IMR-90 (cell line): ENCODE results near the gene LGALS9. TPM values are rescaled to one million over a fixed set of nuclear protein-coding genes. Genes with fewer than 3 reads are reported as not detected.
"Not testable (repeated sequence)": the region's sequence is repeated elsewhere in the genome, so short reads cannot be mapped to it uniquely, and the experiment has no call there.

Experiments
- ATAC-seq: fragments of 200-7000 bp; cut with Tn5 transposase; 2 replicates; pipeline ENCODE4 v1.9.1; 2020; ENCODE audit warnings: low read depth, mild to moderate bottlenecking, moderate library complexity
- BruUV-seq: library from RNA; stranded (reverse); fragments of 400-500 nt; replicated peaks from 2 replicates; lab custom pipeline; 2021; lab: Mats Ljungman, UMichigan
- CTCF ChIA-PET: fragments of 300-600 bp; formaldehyde crosslinking; extraction: SDS; loops from one replicate; lab custom pipeline; 2021; ENCODE audit warnings: antibody characterized with exemption; lab: Yijun Ruan, JAX
- POLR2A ChIA-PET: fragments of 300-600 bp; sonication (Branson Sonifier 250); formaldehyde crosslinking; loops from one replicate; lab custom pipeline; 2022; ENCODE audit warnings: antibody characterized with exemption; ENCODE audit not compliant: unreplicated experiment; lab: Charles Lee
- DNase-seq: peaks from one replicate; pipeline ENCODE4 v3.0.0; 2013
- H2AFZ ChIP-seq: replicated peaks from 2 replicates; pipeline ENCODE3; 2013; ENCODE audit warnings: low read length, mild to moderate bottlenecking; ENCODE audit not compliant: poor library complexity
- H2AK5ac ChIP-seq: 2 replicates; pipeline ENCODE4 v1.6.1; 2013; ENCODE audit warnings: low read depth, low read length, inconsistent platforms
- H2AK9ac ChIP-seq: replicated peaks from 2 replicates; pipeline ENCODE3; 2013; ENCODE audit warnings: mild to moderate bottlenecking, low read depth, low read length, moderate library complexity; ENCODE audit not compliant: poor library complexity
- H2BK120ac ChIP-seq: 2 replicates; pipeline ENCODE4 v1.6.1; 2013; ENCODE audit warnings: low read depth, low read length, inconsistent platforms
- H2BK15ac ChIP-seq: 3 replicates; pipeline ENCODE4 v1.6.1; 2013; ENCODE audit warnings: low read depth, low read length, inconsistent platforms
- H2BK20ac ChIP-seq: 2 replicates; pipeline ENCODE4 v1.6.1; 2013; ENCODE audit warnings: low read depth, mild to moderate bottlenecking, inconsistent platforms, low read length, moderate library complexity
- H2BK5ac ChIP-seq: 2 replicates; pipeline ENCODE4 v1.6.1; 2013; ENCODE audit warnings: mild to moderate bottlenecking, low read depth, low read length, inconsistent platforms; ENCODE audit not compliant: poor library complexity, severe bottlenecking
- H3K14ac ChIP-seq: replicated peaks from 2 replicates; pipeline ENCODE4 v1.6.1; 2013; ENCODE audit warnings: low read depth, low read length, inconsistent platforms
- H3K18ac ChIP-seq: 2 replicates; pipeline ENCODE4 v1.6.1; 2013; ENCODE audit warnings: low read depth, low read length, control low read depth
- H3K23ac ChIP-seq: 2 replicates; pipeline ENCODE4 v1.6.1; 2013; ENCODE audit warnings: low read depth, low read length, inconsistent platforms
- H3K27ac ChIP-seq: 2 replicates; pipeline ENCODE4 v1.5.1; 2013; ENCODE audit warnings: mild to moderate bottlenecking, control low read depth, low read length; ENCODE audit not compliant: insufficient read depth
- H3K27me3 ChIP-seq: 2 replicates; pipeline ENCODE4 v1.6.1; 2013; ENCODE audit warnings: low read length; ENCODE audit not compliant: control insufficient read depth, insufficient read depth
- H3K36me3 ChIP-seq: 2 replicates; pipeline ENCODE4 v1.6.1; 2013; ENCODE audit warnings: low read length, mixed read lengths; ENCODE audit not compliant: control insufficient read depth, insufficient read depth
- H3K4ac ChIP-seq: 2 replicates; pipeline ENCODE4 v1.6.1; 2013; ENCODE audit warnings: low read depth, low read length, inconsistent platforms
- H3K4me1 ChIP-seq: 2 replicates; pipeline ENCODE4 v1.6.1; 2013; ENCODE audit warnings: low read length, mixed read lengths; ENCODE audit not compliant: control insufficient read depth, insufficient read depth
- H3K4me2 ChIP-seq: 2 replicates; pipeline ENCODE4 v1.6.1; 2013; ENCODE audit warnings: low read depth, mild to moderate bottlenecking, control low read depth, low read length, moderate library complexity
- H3K4me3 ChIP-seq: 2 replicates; pipeline ENCODE4 v1.5.1; 2013; ENCODE audit warnings: low read depth, mild to moderate bottlenecking, control low read depth, low read length, moderate library complexity; ENCODE audit not compliant: insufficient read depth
- H3K56ac ChIP-seq: 2 replicates; pipeline ENCODE4 v1.6.1; 2013; ENCODE audit warnings: low read length, inconsistent platforms; ENCODE audit not compliant: insufficient read depth; ENCODE audit errors: extremely low read depth
- H3K79me1 ChIP-seq, 2 experiments: 2 replicates each; pipeline ENCODE4 v1.6.1; 2013; ENCODE audit warnings: low read length in 2 of 2, inconsistent platforms in 1 of 2, low read depth in 1 of 2
- H3K9ac ChIP-seq: 2 replicates; pipeline ENCODE4 v1.6.1; 2013; ENCODE audit warnings: low read depth, low read length, control low read depth
- H3K9me1 ChIP-seq: 2 replicates; pipeline ENCODE4 v1.6.1; 2013; ENCODE audit warnings: low read length, inconsistent platforms; ENCODE audit not compliant: insufficient read depth
- H3K9me3 ChIP-seq: 2 replicates; pipeline ENCODE4 v1.6.1; 2013; ENCODE audit warnings: low read length; ENCODE audit not compliant: control insufficient read depth, insufficient read depth
- H4K20me1 ChIP-seq: 2 replicates; pipeline ENCODE4 v1.6.1; 2013; ENCODE audit warnings: low read length, inconsistent platforms; ENCODE audit not compliant: insufficient read depth
- H4K5ac ChIP-seq: 2 replicates; pipeline ENCODE4 v1.6.1; 2013; ENCODE audit warnings: mild to moderate bottlenecking, low read depth, low read length, control low read depth
- H4K8ac ChIP-seq, 2 experiments: 2 replicates each; pipeline ENCODE4 v1.6.1; 2013; ENCODE audit warnings: low read depth in 2 of 2, low read length in 2 of 2, control low read depth in 1 of 2, inconsistent platforms in 1 of 2
- H4K91ac ChIP-seq: 2 replicates; pipeline ENCODE4 v1.6.1; 2013; ENCODE audit warnings: low read depth, low read length, inconsistent platforms; ENCODE audit not compliant: insufficient read depth
- WGBS, 2 experiments: methylation state at CpG; one replicate each; pipeline versions ENCODE4 v1.1.5 to v1.1.7; 2013; ENCODE audit warnings: missing lambda C conversion rate in 2 of 2; ENCODE audit not compliant: insufficient read length in 1 of 2; ENCODE audit errors: extremely low coverage in 2 of 2; 5-methylcytosine and 5-hydroxymethylcytosine counted together
- dilution Hi-C: fragments of 300-500 bp; cut with HindIII; formaldehyde crosslinking; loops from one replicate; pipeline ENCODE4 v1.14.3; 2018; ENCODE audit warnings: low sequenced_read_pairs; ENCODE audit not compliant: unreplicated experiment
- in situ Hi-C: fragments of 300-500 bp; cut with MboI; formaldehyde crosslinking; loops from 3 replicates; pipeline ENCODE4 v1.14.3; 2019; ENCODE audit warnings: low sequenced_read_pairs, inconsistent platforms, mixed read lengths
- intact Hi-C: fragments of 100-400 bp; cut with micrococcal nuclease; formaldehyde crosslinking; loops from 2 replicates; pipeline ENCODE4 v1.10.0; 2022
- polyA plus RNA-seq, 3 experiments: library from polyadenylated mRNA; depleted of rRNA; stranded (reverse); fragments of >200 nt; gene quantifications; 2 replicates each; pipeline ENCODE4 v1.2.3, GENCODE V29; 2012; ENCODE audit warnings: low replicate concordance in 1 of 3
- total RNA-seq: library from RNA; depleted of rRNA; stranded (reverse); fragments of >200 nt; gene quantifications from 2 replicates; pipeline ENCODE4 v1.2.3, GENCODE V29; 2012

LGALS9 gene
- total and polyA plus RNA-seq, 2 of the 4 experiments (the other 2 are of a cell fraction): 0.54 to 2.5 TPM

- H2BK120ac ChIP-seq, H2BK20ac ChIP-seq, BruUV-seq, H3K9ac ChIP-seq, H3K14ac ChIP-seq, H3K18ac ChIP-seq, H2AK9ac ChIP-seq, H3K23ac ChIP-seq, H2BK15ac ChIP-seq, DNase-seq, H3K4me3 ChIP-seq, H3K4me1 ChIP-seq, H3K4ac ChIP-seq, intact Hi-C loops, CTCF ChIA-PET, H4K91ac ChIP-seq, H4K20me1 ChIP-seq, H3K9me3 ChIP-seq, H3K4me2 ChIP-seq, H3K36me3 ChIP-seq, dilution Hi-C loops, H4K8ac ChIP-seq, POLR2A ChIA-PET, H3K79me1 ChIP-seq, H2AFZ ChIP-seq, in situ Hi-C loops, H3K27me3 ChIP-seq, H2AK5ac ChIP-seq, ATAC-seq, H3K56ac ChIP-seq, H4K5ac ChIP-seq, H3K27ac ChIP-seq, H3K9me1 ChIP-seq, H2BK5ac ChIP-seq: not testable (repeated sequence)
- WGBS, 2 experiments: no CpG with 5 or more reads among the region's 6 CpGs
These were observed 41.0 kb downstream of the LGALS9 start for GRCh38 chr17:27671977-27672480.
